Aorta (tissue), 5 donors: ENCODE results near the gene HIBCH. TPM values are rescaled to one million over a fixed set of nuclear protein-coding genes. Genes with fewer than 3 reads are reported as not detected.

Experiments used
- ATAC-seq: fragments of 200-7000 bp; cut with Tn5 transposase; one replicate; pipeline ENCODE4 v1.9.1; 2022; ENCODE audit warnings: moderate library complexity; ENCODE audit not compliant: low FRiP score
- DNase-seq, 2 donors: peaks; one replicate each; pipeline ENCODE4 v3.0.0-alpha.2; 2020
- H3K27ac ChIP-seq, 2 donors: one replicate each; pipeline ENCODE4 v1.5.1; 2013; ENCODE audit warnings: low read length in 2 of 2, mild to moderate bottlenecking in 2 of 2, moderate library complexity in 2 of 2, control low read depth in 1 of 2, inconsistent platforms in 1 of 2, low read depth in 1 of 2
- H3K27me3 ChIP-seq, 2 donors: one replicate each; pipeline ENCODE4 v1.6.1; 2013; ENCODE audit warnings: control low read depth in 1 of 2, low read length in 1 of 2, mild to moderate bottlenecking in 1 of 2, moderate library complexity in 1 of 2; ENCODE audit not compliant: insufficient read depth in 2 of 2, control insufficient read depth in 1 of 2
- H3K36me3 ChIP-seq, 2 donors: one replicate each; pipeline ENCODE4 v1.6.1; 2013; ENCODE audit warnings: control low read depth in 1 of 2, low read length in 1 of 2, mild to moderate bottlenecking in 1 of 2; ENCODE audit not compliant: insufficient read depth in 2 of 2, control insufficient read depth in 1 of 2
- H3K4me1 ChIP-seq, 2 donors: one replicate each; pipeline ENCODE4 v1.6.1; 2013; ENCODE audit warnings: low read length in 2 of 2, control low read depth in 1 of 2, mild to moderate bottlenecking in 1 of 2, moderate library complexity in 1 of 2; ENCODE audit not compliant: insufficient read depth in 2 of 2, control insufficient read depth in 1 of 2
- H3K4me3 ChIP-seq, 2 donors: one replicate each; pipeline ENCODE4 v1.5.1; 2013; ENCODE audit warnings: low read length in 2 of 2, control low read depth in 1 of 2, mild to moderate bottlenecking in 1 of 2
- H3K9me3 ChIP-seq: one replicate; pipeline ENCODE4 v1.6.1; 2013; ENCODE audit warnings: mild to moderate bottlenecking, low read length; ENCODE audit not compliant: control insufficient read depth
- WGBS, 2 donors: extraction: QIAGEN DNeasy Blood & Tissue Kit; methylation state at CpG; one replicate each; pipeline ENCODE4 v1.1.7; 2013; 5-methylcytosine and 5-hydroxymethylcytosine counted together
- intact Hi-C, 2 donors: fragments of 100-400 bp; cut with DNase I; formaldehyde crosslinking; loops; one replicate each; pipeline versions ENCODE4 v1.14.2 to v1.15.0; 2022
- polyA plus RNA-seq, 2 donors: library from polyadenylated mRNA; stranded (reverse); fragments of 200-250 nt; gene quantifications; one replicate each; pipeline ENCODE4 v1.2.3, GENCODE V29; 2013
- total RNA-seq, 2 donors: library from RNA; stranded (reverse); fragmentation: NEBNext Ultra II Directional; extraction: Animal tissue kit (Norgen Biotek cat#: 25700); gene quantifications; one replicate each; pipeline ENCODE4 v1.2.1, GENCODE V29; 2021
- donor health status: healthy with polysubstance abuse.
- donor health status: Bipolar disorder and iron deficiency.
- donor health status: DM: no; HTN: no; CAD: no.
- donor health status: DM: no; HTN: no; CAD: no.
- donor health status: DM: yes; HTN: yes; CAD: no.

HIBCH gene
- total and polyA plus RNA-seq, 4 donors = 28.9 to 51.5 (median 42.3) TPM

GRCh38 chr2:190335225-190335559 is 15.6 kb upstream of the HIBCH start:
- Histone ChIP-seq H3K27ac (no peak overlapping the region), H3K4me1 (peaks cover 0 to 3% of the 10 kb centered on the region in 2 donors), H3K4me3 (no peak overlapping the region), H3K27me3 (no peaks in the 10 kb centered on the region), H3K36me3 (no peaks in the 10 kb centered on the region), H3K9me3 (no peaks in the 10 kb centered on the region)
- no peak for DNase-seq
- intact Hi-C loops = no loop called here
- ATAC-seq = no peak

- WGBS, 2 donors = 46 to 47% methylated on average over 8 of the region's 8 CpGs
- DNase-seq (no peak), ATAC-seq (peak; percentile 54)
- H3K36me3 ChIP-seq = no peaks in the 10 kb centered on the region
- H3K4me1 ChIP-seq = peaks cover 0 to 3% of the 10 kb centered on the region in 2 donors
- H3K27ac ChIP-seq = no peak overlapping the region
- no peaks in the 10 kb centered on the region for H3K27me3 ChIP-seq
- H3K9me3 ChIP-seq = no peaks in the 10 kb centered on the region
- intact Hi-C loops = no loop called here
- no peak overlapping the region for H3K4me3 ChIP-seq
Measured at GRCh38 chr2:190334479-190335224, 15.0 kb upstream of the HIBCH start.

- WGBS, 2 donors = 36 to 37% methylated on average over 2 of the region's 2 CpGs
- Histone ChIP-seq H3K4me1 (peaks cover 0 to 3% of the 10 kb centered on the region in 2 donors), H3K9me3 (no peaks in the 10 kb centered on the region), H3K36me3 (no peaks in the 10 kb centered on the region), H3K4me3 (no peak overlapping the region), H3K27ac (no peak overlapping the region), H3K27me3 (no peaks in the 10 kb centered on the region)
- intact Hi-C loops = no loop called here
- ATAC-seq = no peak
- no peak for DNase-seq
Measured at GRCh38 chr2:190333928-190334327, 14.3 kb upstream of the HIBCH start.

GRCh38 chr2:190333395-190333794 is 13.8 kb upstream of the HIBCH start:
- peak overlapping the region; percentile 80 to 82 for H3K27ac ChIP-seq
- H3K36me3 ChIP-seq = no peaks in the 10 kb centered on the region
- ATAC-seq (no peak), DNase-seq (no peak)
- intact Hi-C loops = no loop called here
- no peaks in the 10 kb centered on the region for H3K9me3 ChIP-seq
- H3K4me1 ChIP-seq = peaks cover 0 to 3% of the 10 kb centered on the region in 2 donors
- H3K27me3 ChIP-seq = no peaks in the 10 kb centered on the region
- no peak overlapping the region for H3K4me3 ChIP-seq
- 9 to 12% methylated on average over 8 of the region's 8 CpGs for WGBS, 2 donors

- no peak overlapping the region for H3K4me3 ChIP-seq
- H3K36me3 ChIP-seq = no peaks in the 10 kb centered on the region
- intact Hi-C loops = no loop called here
- H3K27ac ChIP-seq = no peak overlapping the region
- no peaks in the 10 kb centered on the region for H3K9me3 ChIP-seq
- 85 to 89% methylated on average over 3 of the region's 3 CpGs for WGBS, 2 donors
- DNase-seq (no peak), ATAC-seq (no peak)
- peaks cover 0 to 3% of the 10 kb centered on the region in 2 donors for H3K4me1 ChIP-seq
- no peaks in the 10 kb centered on the region for H3K27me3 ChIP-seq
Measured at GRCh38 chr2:190328573-190329147, 9.0 kb upstream of the HIBCH start.

GRCh38 chr2:190327867-190328572 is 8.4 kb upstream of the HIBCH start:
- H3K4me1 ChIP-seq = no peaks in the 10 kb centered on the region
- DNase-seq (no peak), ATAC-seq (no peak)
- no peaks in the 10 kb centered on the region for H3K36me3 ChIP-seq
- H3K27ac ChIP-seq = no peak overlapping the region
- 78 to 80% methylated on average over 4 of the region's 4 CpGs for WGBS, 2 donors
- no peaks in the 10 kb centered on the region for H3K27me3 ChIP-seq
- no peaks in the 10 kb centered on the region for H3K9me3 ChIP-seq
- intact Hi-C loops = no loop called here
- H3K4me3 ChIP-seq = no peak overlapping the region

GRCh38 chr2:190325588-190325987 is 6.0 kb upstream of the HIBCH start:
- ATAC-seq = no peak
- WGBS, 2 donors = 69 to 71% methylated on average over 2 of the region's 2 CpGs

GRCh38 chr2:190323406-190323805 is 3.8 kb upstream of the HIBCH start:
- H3K4me3 ChIP-seq = no peak overlapping the region
- H3K36me3 ChIP-seq = no peaks in the 10 kb centered on the region
- intact Hi-C loops = no loop called here
- H3K9me3 ChIP-seq = no peaks in the 10 kb centered on the region
- no peak for ATAC-seq
- no peak overlapping the region for H3K27ac ChIP-seq
- no peak for DNase-seq
- no peaks in the 10 kb centered on the region for H3K27me3 ChIP-seq
- no peaks in the 10 kb centered on the region for H3K4me1 ChIP-seq

More at GRCh38 chr2:190325588-190325987, 6.0 kb upstream of the HIBCH start:
- intact Hi-C loops = no loop called here
- no peak overlapping the region for H3K4me3 ChIP-seq
- no peaks in the 10 kb centered on the region for H3K36me3 ChIP-seq
- no peaks in the 10 kb centered on the region for H3K4me1 ChIP-seq
- no peak overlapping the region for H3K27ac ChIP-seq
- H3K9me3 ChIP-seq = no peaks in the 10 kb centered on the region
- H3K27me3 ChIP-seq = no peaks in the 10 kb centered on the region
- DNase-seq = no peak

- 91 to 92% methylated on average over 4 of the region's 4 CpGs for WGBS, 2 donors
- peak overlapping the region; percentile 76 to 93 for H3K27ac ChIP-seq
Measured at GRCh38 chr2:190320696-190321095, 1.1 kb upstream of the HIBCH start.

More at GRCh38 chr2:190320696-190321095, 1.1 kb upstream of the HIBCH start:
- no peaks in the 10 kb centered on the region for H3K36me3 ChIP-seq
- H3K4me1 ChIP-seq = no peaks in the 10 kb centered on the region
- DNase-seq = no peak
- no peaks in the 10 kb centered on the region for H3K9me3 ChIP-seq
- ATAC-seq = no peak
- H3K27me3 ChIP-seq = no peaks in the 10 kb centered on the region
- H3K4me3 ChIP-seq = no peak overlapping the region
- intact Hi-C loops = no loop called here
